Measurements from ENCODE around the gene ATP7B.
"Not testable (repeated sequence)": the region's sequence is repeated elsewhere in the genome, so short reads cannot be mapped to it uniquely, and the experiment has no call there.

The ATP7B gene

GRCh38 chr13:51916962-51917361 is 94.3 kb downstream of the ATP7B start:
- H3K36me3 ChIP-seq (ENCODE audit: control insufficient read depth in 1 of 2, insufficient read depth in 2 of 2, low read length in 2 of 2) = no peaks in the 10 kb centered on the region
- H3K4me1 ChIP-seq (ENCODE audit: control insufficient read depth in 1 of 2, insufficient read depth in 2 of 2, low read length in 2 of 2) = no peaks in the 10 kb centered on the region
- H3K27ac ChIP-seq (ENCODE audit: low read length) = no peak overlapping the region
- no peak overlapping the region for H3K4me3 ChIP-seq (ENCODE audit: low read depth in 1 of 2, low read length in 2 of 2)
- no peaks in the 10 kb centered on the region for H3K27me3 ChIP-seq (ENCODE audit: low read depth, low read length)
- H3K9me3 ChIP-seq (ENCODE audit: control insufficient read depth in 1 of 2, low read length in 2 of 2) = no peaks in the 10 kb centered on the region

GRCh38 chr13:51916051-51916818 is 95.0 kb downstream of the ATP7B start:
- H3K9me3 ChIP-seq (ENCODE audit: control insufficient read depth in 1 of 2, low read length in 2 of 2) = no peaks in the 10 kb centered on the region
- H3K27me3 ChIP-seq (ENCODE audit: low read depth, low read length) = no peaks in the 10 kb centered on the region
- no peaks in the 10 kb centered on the region for H3K36me3 ChIP-seq (ENCODE audit: control insufficient read depth in 1 of 2, insufficient read depth in 2 of 2, low read length in 2 of 2)
- H3K4me3 ChIP-seq (ENCODE audit: low read depth in 1 of 2, low read length in 2 of 2) = no peak overlapping the region
- H3K27ac ChIP-seq (ENCODE audit: low read length) = no peak overlapping the region
- H3K4me1 ChIP-seq (ENCODE audit: control insufficient read depth in 1 of 2, insufficient read depth in 2 of 2, low read length in 2 of 2) = no peaks in the 10 kb centered on the region

- no peaks in the 10 kb centered on the region for H3K27me3 ChIP-seq (ENCODE audit: low read depth, low read length)
- no peak overlapping the region for H3K27ac ChIP-seq (ENCODE audit: low read length)
- H3K4me3 ChIP-seq (ENCODE audit: low read depth in 1 of 2, low read length in 2 of 2) = no peak overlapping the region
- no peaks in the 10 kb centered on the region for H3K4me1 ChIP-seq (ENCODE audit: control insufficient read depth in 1 of 2, insufficient read depth in 2 of 2, low read length in 2 of 2)
- H3K36me3 ChIP-seq (ENCODE audit: control insufficient read depth in 1 of 2, insufficient read depth in 2 of 2, low read length in 2 of 2) = no peaks in the 10 kb centered on the region
- H3K9me3 ChIP-seq (ENCODE audit: control insufficient read depth in 1 of 2, low read length in 2 of 2) = no peaks in the 10 kb centered on the region
These were observed 97.1 kb downstream of the ATP7B start for GRCh38 chr13:51914137-51914493.

GRCh38 chr13:51913421-51914136 is 97.7 kb downstream of the ATP7B start:
- H3K4me1 ChIP-seq (ENCODE audit: control insufficient read depth in 1 of 2, insufficient read depth in 2 of 2, low read length in 2 of 2) = no peaks in the 10 kb centered on the region
- no peaks in the 10 kb centered on the region for H3K9me3 ChIP-seq (ENCODE audit: control insufficient read depth in 1 of 2, low read length in 2 of 2)
- H3K4me3 ChIP-seq (ENCODE audit: low read depth in 1 of 2, low read length in 2 of 2) = no peak overlapping the region
- no peaks in the 10 kb centered on the region for H3K27me3 ChIP-seq (ENCODE audit: low read depth, low read length)
- no peak overlapping the region for H3K27ac ChIP-seq (ENCODE audit: low read length)
- no peaks in the 10 kb centered on the region for H3K36me3 ChIP-seq (ENCODE audit: control insufficient read depth in 1 of 2, insufficient read depth in 2 of 2, low read length in 2 of 2)

- Histone ChIP-seq H3K4me1 (ENCODE audit: control insufficient read depth in 1 of 2, insufficient read depth in 2 of 2, low read length in 2 of 2) (no peaks in the 10 kb centered on the region), H3K4me3 (ENCODE audit: low read depth in 1 of 2, low read length in 2 of 2) (no peak overlapping the region), H3K36me3 (ENCODE audit: control insufficient read depth in 1 of 2, insufficient read depth in 2 of 2, low read length in 2 of 2) (no peaks in the 10 kb centered on the region), H3K9me3 (ENCODE audit: control insufficient read depth in 1 of 2, low read length in 2 of 2) (no peaks in the 10 kb centered on the region), H3K27ac (ENCODE audit: low read length) (no peak overlapping the region), H3K27me3 (ENCODE audit: low read depth, low read length) (no peaks in the 10 kb centered on the region)
These were observed 98.6 kb downstream of the ATP7B start for GRCh38 chr13:51912511-51913225.

- Histone ChIP-seq H3K4me3 (ENCODE audit: low read depth in 1 of 2, low read length in 2 of 2) (no peak overlapping the region), H3K9me3 (ENCODE audit: control insufficient read depth in 1 of 2, low read length in 2 of 2) (no peaks in the 10 kb centered on the region), H3K36me3 (ENCODE audit: control insufficient read depth in 1 of 2, insufficient read depth in 2 of 2, low read length in 2 of 2) (no peaks in the 10 kb centered on the region), H3K4me1 (ENCODE audit: control insufficient read depth in 1 of 2, insufficient read depth in 2 of 2, low read length in 2 of 2) (no peaks in the 10 kb centered on the region), H3K27me3 (ENCODE audit: low read depth, low read length) (no peaks in the 10 kb centered on the region), H3K27ac (ENCODE audit: low read length) (no peak overlapping the region)
These were observed 99.2 kb downstream of the ATP7B start for GRCh38 chr13:51912091-51912490.

GRCh38 chr13:51910508-51910907 is 100.7 kb downstream of the ATP7B start:
- Histone ChIP-seq H3K4me1 (ENCODE audit: control insufficient read depth in 1 of 2, insufficient read depth in 2 of 2, low read length in 2 of 2) (no peaks in the 10 kb centered on the region), H3K36me3 (ENCODE audit: control insufficient read depth in 1 of 2, insufficient read depth in 2 of 2, low read length in 2 of 2) (no peaks in the 10 kb centered on the region), H3K9me3 (ENCODE audit: control insufficient read depth in 1 of 2, low read length in 2 of 2) (no peaks in the 10 kb centered on the region), H3K27me3 (ENCODE audit: low read depth, low read length) (no peaks in the 10 kb centered on the region), H3K4me3 (ENCODE audit: low read depth in 1 of 2, low read length in 2 of 2) (no peak overlapping the region), H3K27ac (ENCODE audit: low read length) (no peak overlapping the region)

- not testable (repeated sequence) for H3K27ac ChIP-seq (ENCODE audit: low read length); H3K27me3 ChIP-seq (ENCODE audit: low read depth, low read length); H3K9me3 ChIP-seq (ENCODE audit: control insufficient read depth in 1 of 2, low read length in 2 of 2); H3K36me3 ChIP-seq (ENCODE audit: control insufficient read depth in 1 of 2, insufficient read depth in 2 of 2, low read length in 2 of 2); H3K4me1 ChIP-seq (ENCODE audit: control insufficient read depth in 1 of 2, insufficient read depth in 2 of 2, low read length in 2 of 2); H3K4me3 ChIP-seq (ENCODE audit: low read depth in 1 of 2, low read length in 2 of 2)
These were observed 102.0 kb downstream of the ATP7B start for GRCh38 chr13:51909265-51909664.

GRCh38 chr13:51907040-51907732 is 104.1 kb downstream of the ATP7B start:
- Histone ChIP-seq H3K27me3 (ENCODE audit: low read depth, low read length) (no peaks in the 10 kb centered on the region), H3K27ac (ENCODE audit: low read length) (no peak overlapping the region)

GRCh38 chr13:51906581-51906980 is 104.7 kb downstream of the ATP7B start:
- Histone ChIP-seq H3K36me3 (ENCODE audit: control insufficient read depth in 1 of 2, insufficient read depth in 2 of 2, low read length in 2 of 2) (no peaks in the 10 kb centered on the region), H3K4me3 (ENCODE audit: low read depth in 1 of 2, low read length in 2 of 2) (no peak overlapping the region), H3K27me3 (ENCODE audit: low read depth, low read length) (no peaks in the 10 kb centered on the region), H3K4me1 (ENCODE audit: control insufficient read depth in 1 of 2, insufficient read depth in 2 of 2, low read length in 2 of 2) (no peaks in the 10 kb centered on the region), H3K9me3 (ENCODE audit: control insufficient read depth in 1 of 2, low read length in 2 of 2) (no peaks in the 10 kb centered on the region), H3K27ac (ENCODE audit: low read length) (no peak overlapping the region)

More at GRCh38 chr13:51907040-51907732, 104.1 kb downstream of the ATP7B start:
- Histone ChIP-seq H3K36me3 (ENCODE audit: control insufficient read depth in 1 of 2, insufficient read depth in 2 of 2, low read length in 2 of 2) (no peaks in the 10 kb centered on the region), H3K4me1 (ENCODE audit: control insufficient read depth in 1 of 2, insufficient read depth in 2 of 2, low read length in 2 of 2) (no peaks in the 10 kb centered on the region), H3K9me3 (ENCODE audit: control insufficient read depth in 1 of 2, low read length in 2 of 2) (no peaks in the 10 kb centered on the region), H3K4me3 (ENCODE audit: low read depth in 1 of 2, low read length in 2 of 2) (no peak overlapping the region)

- H3K27ac ChIP-seq (ENCODE audit: low read length) = no peak overlapping the region
- no peak overlapping the region for H3K4me3 ChIP-seq (ENCODE audit: low read depth in 1 of 2, low read length in 2 of 2)
- H3K27me3 ChIP-seq (ENCODE audit: low read depth, low read length) = no peaks in the 10 kb centered on the region
- H3K9me3 ChIP-seq (ENCODE audit: control insufficient read depth in 1 of 2, low read length in 2 of 2) = no peaks in the 10 kb centered on the region
- H3K4me1 ChIP-seq (ENCODE audit: control insufficient read depth in 1 of 2, insufficient read depth in 2 of 2, low read length in 2 of 2) = no peaks in the 10 kb centered on the region
- H3K36me3 ChIP-seq (ENCODE audit: control insufficient read depth in 1 of 2, insufficient read depth in 2 of 2, low read length in 2 of 2) = no peaks in the 10 kb centered on the region
These were observed 105.5 kb downstream of the ATP7B start for GRCh38 chr13:51905787-51906186.
